Mucosa of gallbladder (tissue), 1 donor: ENCODE measurements around the gene CELF4. TPM values are rescaled to one million over a fixed set of nuclear protein-coding genes. Genes with fewer than 3 reads are reported as not detected.

Source experiments
- DNase-seq: peaks from one replicate; pipeline ENCODE4 v3.0.0-alpha.2; 2020; ENCODE audit warnings: low spot score
- total RNA-seq: library from RNA; stranded (reverse); gene quantifications from one replicate; pipeline ENCODE4 v1.2.1, GENCODE V29; 2021
- donor health status: DM: no; HTN: no; CAD: no.

CELF4 gene
- total RNA-seq = 3.8 TPM

DNA sequence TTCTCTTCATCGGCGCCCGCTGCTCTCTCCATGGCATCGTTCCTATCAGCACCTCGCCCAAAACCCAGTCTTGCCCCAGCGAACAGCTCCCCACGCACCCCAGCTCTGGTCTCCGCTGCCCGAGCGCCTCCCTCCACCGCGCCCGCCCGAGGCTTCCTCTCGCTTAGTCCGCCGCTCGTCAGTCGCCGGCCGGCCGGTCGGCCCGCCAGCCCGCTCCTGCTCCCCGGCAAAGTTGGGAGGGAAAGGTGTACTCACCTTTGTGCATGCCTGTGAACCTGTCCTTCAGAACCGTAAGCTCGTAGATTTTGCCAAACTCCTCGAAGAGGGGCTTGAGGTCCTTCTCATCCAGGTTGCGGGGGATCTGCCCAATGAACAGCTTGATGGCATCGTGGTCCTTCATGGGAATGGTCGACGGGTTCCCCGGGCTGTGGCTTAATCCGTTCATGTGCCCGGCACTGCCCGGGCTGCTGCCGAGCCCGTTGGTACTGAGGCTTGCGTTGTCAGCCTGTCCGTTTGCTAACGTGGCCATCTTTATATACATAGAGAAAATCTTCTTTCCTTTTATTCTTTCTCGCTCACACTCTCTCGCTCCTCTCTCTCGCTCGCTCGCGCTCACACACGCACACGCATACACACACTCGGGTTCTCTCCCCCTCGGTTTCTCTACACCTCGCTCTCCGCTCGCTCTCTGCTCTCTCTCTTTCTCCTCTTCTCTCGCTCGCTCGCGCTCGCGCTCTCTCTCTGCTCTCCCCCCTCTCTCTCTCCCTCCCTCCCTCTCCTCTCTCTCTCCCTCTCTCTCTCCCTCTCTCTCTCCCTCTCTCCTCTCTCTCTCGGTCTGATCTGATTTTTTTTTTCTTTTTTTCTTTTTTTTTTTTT lies at the start of gene CELF4:
Gene CELF4, minus strand, starts transcription at position 698 of the 876 bp plus-strand sequence.
- DNase-seq = no peak

DNA sequence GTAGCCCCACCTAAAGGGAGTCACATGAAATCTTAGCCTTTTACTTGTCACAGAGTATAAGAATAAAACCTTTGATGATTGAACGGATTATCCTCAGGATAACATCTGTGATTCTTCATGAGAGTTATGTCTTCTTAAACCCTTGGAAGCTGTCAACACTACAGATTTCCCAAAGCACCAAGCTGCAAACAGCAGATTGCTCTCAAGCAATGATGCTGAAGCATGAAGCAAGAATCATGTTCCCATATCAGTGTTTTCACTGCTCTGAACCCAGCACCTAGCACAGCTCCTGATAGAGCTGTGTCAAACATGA lies 47.6 kb upstream of the CELF4 start:
- no peak for DNase-seq

DNA sequence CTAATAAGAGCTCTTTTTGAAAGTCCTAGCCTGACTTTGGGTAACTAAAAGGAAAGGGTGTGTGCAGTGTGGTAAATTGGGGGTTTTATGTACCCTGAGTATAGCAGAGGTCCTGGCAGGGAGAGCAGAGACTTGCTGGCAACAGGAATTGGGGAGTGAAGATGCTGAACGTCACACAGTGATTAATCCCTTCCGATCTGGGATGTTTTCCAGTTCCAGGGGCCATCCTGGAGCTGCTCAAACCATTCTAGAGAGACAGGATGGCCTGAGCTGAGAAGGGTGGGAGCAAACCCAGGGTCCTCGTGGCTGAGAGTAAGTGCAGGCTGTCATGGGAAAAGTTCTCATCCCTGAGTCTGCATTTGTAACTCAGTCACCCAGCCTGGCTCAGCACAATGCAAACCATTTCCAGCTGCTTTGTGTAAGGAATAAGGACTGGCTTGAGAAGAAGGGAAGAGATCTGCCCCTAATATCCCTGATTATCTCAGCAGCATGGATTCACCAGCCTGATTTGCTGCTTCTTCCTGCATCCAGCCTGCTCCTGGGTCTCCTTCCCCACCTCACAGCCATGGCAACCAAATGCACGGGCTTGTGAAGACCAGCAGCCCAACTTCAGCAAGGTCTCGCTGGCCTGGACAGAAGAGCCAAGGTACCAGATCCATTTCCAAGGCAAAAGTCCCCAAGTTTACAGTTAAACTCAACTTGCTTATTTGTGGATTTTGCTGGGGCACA lies 47.1 kb upstream of the CELF4 start:
- no peak for DNase-seq

DNA sequence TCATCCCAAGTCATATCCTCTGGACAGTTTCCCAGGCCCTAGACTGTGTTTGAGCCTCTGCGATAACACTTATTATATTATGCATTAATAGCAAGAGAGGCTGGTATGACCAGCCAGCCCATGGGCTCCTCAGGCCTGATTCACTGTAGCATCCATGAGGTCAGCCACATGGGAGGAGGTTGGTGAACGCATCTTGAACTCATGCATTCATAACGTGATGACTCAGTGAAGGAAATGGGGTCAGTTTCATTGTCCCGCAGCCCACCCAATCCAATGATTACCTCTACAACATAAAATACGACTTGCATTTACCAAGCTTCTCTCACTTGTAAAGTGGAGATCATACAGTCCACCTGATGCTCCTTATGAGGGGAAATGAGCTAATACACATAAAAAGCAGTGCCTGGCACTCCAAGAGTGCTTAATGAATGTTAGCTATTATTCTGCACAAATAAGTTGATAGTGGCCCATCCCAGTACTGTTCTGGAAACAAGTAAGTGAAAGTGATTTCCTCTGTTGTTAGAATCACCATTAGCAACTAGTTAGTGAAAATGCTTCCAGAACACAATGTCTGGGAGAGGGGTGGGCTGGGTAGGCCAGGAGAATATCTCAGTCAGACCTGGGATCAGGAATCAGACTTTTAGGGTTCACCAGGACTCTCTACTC lies 46.1 kb upstream of the CELF4 start:
- DNase-seq = no peak

DNA sequence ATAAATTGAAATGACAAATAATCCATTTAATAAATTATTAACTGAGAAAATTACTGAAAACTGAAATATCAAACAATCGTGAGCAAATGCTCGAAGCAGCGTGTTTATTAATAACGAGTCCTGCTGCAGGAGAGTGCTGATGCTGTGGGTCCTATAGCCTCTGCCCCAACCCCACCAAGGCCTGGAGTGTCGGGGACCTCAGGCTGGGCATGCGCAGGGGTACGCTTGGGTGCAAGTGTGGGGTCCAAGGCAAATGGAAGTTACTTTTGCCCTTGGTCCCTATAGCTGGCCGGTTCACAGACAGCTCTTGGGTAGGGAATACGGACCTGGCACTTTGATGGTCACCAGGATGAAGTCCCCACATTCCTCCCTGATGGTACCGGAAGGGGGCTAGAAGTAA lies 43.3 kb upstream of the CELF4 start:
- no peak for DNase-seq

DNA sequence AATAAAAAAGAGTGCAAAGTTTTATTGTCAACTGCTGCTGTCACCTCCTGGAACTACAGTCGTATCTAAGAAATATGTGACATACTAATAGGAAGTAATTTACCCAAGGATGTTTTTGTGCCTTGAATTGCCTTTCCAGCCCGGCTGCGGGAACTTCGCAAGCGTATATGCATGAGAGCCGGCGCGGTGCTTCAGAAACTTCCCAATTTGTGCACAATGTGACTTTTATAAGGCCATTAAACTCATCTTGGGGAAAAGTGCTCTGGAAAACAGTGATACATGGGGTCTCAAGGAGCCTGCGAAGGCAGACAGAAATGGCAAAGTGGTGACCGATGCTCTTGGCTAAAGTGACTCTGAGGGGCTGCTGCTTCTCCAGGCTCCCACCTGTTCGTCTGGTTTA lies 41.7 kb upstream of the CELF4 start:
- no peak for DNase-seq

DNA sequence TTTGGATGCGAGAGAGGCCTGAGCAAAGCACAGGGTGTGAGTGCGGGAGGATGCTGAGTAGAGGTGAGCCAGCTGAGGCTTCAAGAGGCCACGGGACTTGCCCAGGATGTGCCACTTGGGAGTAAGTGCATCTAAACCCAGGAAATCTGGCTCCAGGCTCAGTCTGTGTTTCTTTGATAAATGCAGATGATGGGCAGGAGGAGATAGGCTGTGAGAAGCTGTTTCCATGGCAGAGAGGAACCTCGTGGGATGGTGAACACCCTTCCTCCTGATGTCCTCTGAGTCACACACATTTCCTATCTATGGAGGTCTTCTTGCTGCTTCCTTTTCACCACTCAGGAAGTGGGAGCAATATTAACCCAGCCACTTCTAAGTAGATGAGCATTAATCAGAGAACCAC lies 38.4 kb upstream of the CELF4 start:
- no peak for DNase-seq

DNA sequence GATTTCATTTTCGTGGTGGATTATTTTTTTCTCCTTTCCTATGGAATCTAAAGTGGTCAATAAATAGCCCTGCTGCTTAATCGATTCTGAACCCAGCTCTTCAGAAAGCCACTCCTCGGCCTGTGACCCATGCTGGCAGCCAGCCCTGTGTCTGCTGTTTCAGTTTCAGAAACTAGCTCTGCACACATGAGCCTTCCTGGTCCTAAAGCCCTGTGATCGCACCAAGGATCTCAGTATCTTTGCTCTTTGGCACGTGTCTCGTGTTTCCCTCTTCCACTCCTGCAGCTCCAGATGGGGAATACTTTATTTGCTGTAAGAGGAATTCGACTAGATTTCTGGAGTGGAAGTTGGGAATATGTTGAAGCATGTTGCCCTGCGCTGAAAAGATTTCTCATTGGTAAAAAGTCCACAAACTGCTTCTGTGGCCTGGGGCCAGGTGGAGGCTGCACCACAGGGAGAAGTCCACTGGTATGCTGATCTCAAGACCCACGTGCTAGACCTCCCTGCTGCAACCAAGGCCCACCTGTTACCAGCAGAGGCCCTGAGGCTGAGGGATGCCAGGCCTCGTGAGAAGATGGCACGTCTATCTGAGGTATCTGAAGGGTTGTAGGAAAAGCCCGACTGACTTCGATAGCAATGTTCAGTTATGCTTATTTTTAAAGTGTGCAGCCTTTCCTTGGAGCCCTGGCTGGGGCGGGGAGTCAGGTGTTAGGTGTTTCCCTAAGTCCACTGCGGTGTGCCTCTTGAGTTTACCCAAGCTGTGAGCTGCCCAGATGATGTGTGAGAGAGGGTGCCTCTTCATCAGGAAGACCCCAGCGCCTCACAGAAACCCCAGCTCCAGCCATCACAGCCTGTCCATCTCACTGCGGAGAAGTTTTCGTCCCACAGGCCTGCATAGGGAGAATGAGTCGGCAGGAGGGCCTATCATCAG lies 33.6 kb upstream of the CELF4 start:
- DNase-seq = peak; percentile 82

DNA sequence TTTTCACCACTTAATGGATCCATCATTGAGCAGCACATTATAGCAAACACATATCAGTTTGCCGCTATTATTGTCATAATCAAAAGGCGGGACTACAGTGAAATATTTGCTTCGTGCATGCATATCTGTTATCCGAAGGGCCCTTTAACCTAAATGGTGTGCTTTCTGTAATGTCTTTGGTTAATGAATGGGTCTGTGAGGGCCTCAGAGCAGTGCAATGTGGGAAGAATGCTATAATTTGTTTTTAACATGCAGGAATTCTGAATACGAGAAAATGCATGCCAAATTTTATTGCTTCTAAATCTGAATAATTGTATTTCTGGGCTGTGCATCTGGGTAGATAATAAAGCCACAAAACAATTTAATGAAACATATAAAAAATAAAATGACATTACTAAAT lies 32.8 kb upstream of the CELF4 start:
- no peak for DNase-seq

DNA sequence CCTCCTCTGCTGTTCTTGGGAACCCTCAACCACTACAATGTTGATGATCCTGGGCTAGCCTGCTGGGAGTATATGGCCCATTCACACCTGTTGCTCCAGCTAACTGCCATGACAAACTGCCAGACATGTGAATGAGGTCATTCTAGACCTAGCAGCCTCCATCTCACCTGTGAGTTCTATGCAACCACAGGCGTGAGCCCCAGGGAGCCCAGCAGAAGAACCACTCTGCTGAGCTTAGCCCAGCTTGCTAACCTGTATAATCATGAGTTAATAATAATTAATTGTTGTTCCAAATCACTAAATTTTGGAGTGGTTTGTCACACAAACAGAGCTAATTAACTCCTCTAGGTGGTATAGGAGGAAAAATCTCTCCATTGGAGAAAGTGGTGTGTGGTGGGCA lies 24.7 kb upstream of the CELF4 start:
- no peak for DNase-seq

DNA sequence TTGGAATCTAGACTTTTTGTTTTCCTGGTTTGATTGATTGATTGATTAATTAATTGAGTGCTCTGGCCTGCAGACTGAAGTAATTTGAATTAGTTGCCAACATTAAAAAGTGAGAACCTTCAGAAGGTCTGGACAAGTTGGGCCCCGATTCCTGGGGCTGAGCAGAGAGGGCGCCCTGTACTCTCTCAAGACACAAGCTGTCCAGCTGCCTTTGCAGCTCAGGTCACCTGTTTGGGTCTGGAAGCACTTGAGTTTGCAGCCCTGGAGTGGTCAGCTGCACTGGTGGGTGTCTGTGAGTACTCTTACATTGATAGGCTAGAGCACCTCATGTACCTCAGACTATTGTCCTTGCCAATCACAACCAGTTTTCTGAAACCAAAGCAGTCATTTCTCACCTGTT lies 22.7 kb upstream of the CELF4 start:
- DNase-seq = no peak

DNA sequence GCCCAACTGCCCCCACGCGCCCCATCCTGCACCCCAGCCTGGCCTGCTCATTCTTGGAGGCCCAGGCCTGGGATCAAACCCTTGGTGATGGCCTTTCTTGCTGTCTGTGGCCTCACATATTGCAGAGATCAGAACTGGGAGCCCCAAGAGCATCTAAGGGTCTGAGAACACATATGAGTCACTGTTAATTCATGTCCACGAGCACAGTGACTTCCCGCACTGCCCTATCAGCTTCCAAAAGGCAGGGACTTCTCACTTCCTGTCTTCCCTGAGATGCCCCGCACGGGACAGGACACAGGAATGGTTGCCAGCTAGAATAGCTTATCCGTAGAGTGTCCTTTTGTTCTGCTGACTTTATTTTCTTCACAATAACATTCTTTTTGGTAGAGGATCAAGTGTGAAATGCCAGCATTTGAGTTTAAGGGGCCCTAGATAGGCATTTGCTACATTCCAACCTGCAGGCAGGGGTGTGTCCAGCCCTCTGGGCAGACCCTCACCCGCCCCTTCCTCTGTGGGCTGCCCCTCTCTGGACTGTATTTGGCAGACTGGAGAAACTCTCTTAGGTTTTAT lies 21.1 kb upstream of the CELF4 start:
- DNase-seq = no peak

DNA sequence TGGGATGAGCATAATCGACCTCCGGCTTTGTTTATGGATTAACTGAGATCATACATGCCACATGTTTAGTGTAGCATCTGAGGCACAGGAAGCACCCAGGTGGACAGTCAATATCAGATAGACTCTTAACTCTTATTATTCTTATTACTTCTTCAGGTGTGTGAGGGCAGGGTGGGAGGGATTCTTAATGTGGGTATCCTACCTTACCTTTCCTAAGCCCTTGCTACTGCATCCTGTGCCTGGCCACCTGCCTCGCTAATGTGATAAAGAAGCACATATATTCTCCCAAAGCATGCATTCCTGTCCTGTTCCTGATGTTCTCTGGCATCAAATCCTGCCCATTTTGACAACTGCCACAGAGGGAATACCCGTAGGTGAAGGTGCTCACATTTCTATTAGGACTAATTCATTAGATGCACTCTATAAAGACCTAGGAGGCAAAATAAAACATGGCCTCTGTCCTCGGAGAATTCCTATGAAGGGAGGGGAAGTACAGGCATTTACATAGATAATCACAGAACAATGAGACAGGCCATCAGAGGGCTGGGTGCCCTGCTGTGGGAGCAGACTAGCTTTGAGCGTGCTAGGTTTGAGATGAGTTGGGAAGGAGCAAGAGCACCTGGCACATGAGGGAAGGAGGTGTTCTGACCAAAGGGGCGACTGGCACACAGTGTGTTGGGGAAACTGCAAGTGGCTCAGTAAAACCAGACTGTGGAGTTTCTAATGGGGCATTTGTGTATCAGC lies 19.5 kb upstream of the CELF4 start:
- DNase-seq = no peak

DNA sequence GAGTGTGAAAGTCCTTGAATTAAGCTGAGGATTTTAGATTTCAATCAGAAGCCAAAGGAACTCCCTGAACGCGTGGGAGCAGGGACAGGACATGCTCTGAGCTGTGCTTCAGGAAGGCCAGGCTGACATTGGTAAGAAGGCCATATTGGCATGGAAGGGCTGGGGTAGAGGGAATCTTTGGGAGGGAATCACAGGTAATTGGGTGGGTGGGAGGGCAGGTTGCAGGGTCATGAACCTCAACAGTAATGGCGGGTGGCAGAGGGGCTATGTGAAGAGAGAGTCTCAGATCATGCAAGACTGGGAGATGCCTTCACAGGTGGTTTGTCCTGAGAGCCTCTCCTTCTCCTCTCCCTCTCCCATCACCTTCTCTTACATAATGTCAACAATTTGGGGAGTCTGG lies 18.6 kb upstream of the CELF4 start:
- DNase-seq = no peak

DNA sequence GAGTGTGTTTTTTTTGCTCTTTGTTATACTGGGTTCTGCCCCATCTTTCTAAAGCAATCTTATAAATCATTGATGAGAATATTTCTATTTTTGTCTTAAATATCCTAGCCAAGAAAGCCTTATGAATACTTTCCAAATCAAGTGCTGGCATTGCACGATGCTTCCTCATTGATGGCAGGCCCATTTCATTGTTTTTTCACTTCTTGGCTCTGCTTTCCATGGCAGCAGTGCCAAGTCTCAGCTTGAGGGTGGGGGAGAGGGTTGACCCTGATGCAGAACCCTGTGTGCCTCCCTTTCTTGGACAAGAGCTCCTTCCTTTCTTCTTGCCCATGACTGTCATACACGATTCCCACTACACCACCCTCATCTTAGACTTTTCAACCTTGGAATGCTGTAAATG lies 16.7 kb upstream of the CELF4 start:
- DNase-seq = no peak

DNA sequence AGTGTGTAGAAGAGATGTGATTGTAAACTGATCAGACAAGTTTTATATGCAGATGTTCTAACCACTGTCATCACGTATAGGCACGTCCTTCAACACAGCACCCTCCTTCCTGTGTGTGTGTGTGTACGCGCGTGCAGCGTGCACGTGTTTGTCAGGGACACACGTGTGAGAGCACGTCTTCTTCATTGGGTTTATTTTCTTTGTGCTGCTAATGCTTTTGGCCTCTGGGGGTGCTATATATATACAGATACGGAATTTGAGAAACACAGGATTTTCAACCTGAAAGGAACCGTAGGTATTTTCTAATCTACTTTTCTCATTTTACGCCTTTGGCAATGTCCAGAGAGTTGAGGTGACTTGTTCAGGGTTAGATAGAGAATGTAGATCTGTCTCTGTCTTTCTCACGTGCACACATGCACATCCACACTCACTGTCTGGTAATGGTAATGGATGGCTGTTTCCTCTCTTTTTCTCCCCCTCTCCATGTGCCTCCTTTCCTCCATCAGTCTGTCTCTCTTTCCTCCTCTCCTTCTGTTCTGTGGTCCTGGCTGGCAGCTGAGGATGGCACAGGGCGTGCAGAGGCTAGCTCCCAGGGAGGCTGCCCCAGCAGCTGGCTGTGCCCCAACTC lies 13.4 kb upstream of the CELF4 start:
- peak; percentile 37 for DNase-seq

DNA sequence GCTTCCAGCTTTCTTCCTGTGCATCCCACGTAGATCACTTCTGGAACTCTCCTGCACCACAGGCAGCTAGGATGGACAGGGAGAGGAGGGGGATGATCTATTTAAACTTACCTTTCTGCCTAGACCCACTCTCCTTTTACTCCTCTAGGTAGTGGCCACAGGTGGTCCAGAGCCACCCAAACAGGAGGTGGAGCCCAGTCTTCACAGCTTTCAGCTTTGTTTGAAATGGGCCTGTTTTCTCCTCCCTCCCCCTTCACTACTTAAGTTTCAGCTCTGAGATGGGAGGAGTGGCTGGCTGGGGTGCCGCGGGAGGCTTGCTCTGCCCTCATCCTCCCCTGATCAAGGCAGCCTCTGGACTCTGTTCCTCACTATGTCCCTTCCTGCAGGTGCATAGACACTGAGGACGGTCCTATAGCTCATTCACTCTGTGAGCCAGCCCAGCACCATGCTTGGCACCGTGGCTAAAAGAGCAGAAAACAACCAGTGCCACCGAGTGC lies 12.6 kb upstream of the CELF4 start:
- DNase-seq = no peak

DNA sequence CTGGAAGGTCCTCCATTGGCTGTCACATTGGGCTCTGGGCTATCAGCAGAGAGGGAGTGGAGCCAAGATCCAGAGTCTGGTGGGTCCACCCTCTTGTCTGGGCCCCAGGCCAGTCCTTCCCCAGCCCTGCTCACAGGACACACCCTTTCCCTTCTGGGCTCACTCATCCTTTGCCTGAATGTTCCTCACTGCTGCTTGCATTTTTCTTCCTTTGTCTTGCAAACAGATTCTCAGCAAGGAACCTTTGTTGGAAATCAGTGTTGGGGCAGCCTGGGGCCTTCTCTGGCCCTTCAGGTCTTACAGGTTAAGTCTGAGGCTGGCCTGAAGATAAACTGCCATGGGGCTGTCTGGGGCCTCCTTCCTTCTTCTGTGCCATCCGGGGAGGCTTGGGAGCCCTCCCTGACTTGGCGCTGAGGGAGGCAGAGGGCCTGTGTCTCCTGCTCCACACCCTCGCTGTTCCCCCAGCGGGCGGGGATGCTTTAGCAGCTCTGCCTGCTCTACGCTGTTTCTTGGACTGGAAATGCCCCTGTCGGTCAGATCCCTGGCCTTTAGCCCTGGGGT lies 11.5 kb upstream of the CELF4 start:
- peak; percentile 45 for DNase-seq

DNA sequence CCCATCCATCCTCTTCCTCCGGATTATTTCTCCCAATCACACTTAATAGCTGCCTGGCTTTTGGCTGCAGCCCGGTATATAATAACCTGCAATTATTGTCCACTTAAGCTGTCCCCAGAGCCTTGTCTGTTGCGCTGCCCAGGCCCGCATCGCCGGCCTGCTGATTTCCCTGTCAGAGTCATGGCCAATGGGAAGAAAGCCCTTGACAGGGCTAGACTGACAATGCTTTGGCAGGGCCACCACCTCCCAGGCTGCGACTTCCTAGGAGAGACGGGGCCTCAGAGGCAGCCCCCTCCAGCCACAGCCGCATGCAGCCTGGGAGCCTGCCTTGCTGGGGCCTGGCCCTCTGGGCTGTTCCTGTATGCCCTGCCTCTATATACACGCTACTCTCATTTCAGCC lies 10.0 kb upstream of the CELF4 start:
- DNase-seq = no peak

DNA sequence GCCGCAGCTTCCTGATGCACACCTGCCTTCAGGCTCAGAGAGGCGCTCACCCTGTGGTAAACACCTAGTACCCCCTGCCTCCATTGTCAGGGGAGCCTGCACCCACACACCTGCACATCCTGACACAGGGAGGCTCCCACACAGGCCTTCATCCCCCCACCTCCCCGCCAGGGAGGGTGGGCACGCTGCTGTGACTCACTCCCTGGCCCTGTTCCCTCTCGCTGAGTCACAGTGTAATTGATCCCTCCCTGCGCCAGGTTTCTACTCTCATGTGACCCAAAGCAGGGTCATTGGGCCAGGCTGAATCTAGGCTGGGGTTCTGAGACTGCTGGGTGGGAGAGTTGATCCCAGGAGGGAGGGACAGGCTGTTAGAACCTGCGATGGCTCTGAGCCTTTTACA lies 8.5 kb upstream of the CELF4 start:
- DNase-seq = peak; percentile 55
